Muscle layer of colon (tissue), 2 donors: ENCODE results near the gene LANCL2.
"Not testable (repeated sequence)": the region's sequence is repeated elsewhere in the genome, so short reads cannot be mapped to it uniquely, and the experiment has no call there.

Experiments used
- H3K27ac ChIP-seq: one replicate; pipeline ENCODE4 v1.7.0; 2013; ENCODE audit warnings: low read depth, mild to moderate bottlenecking, low read length, moderate library complexity
- H3K27me3 ChIP-seq, 2 donors: one replicate each; pipeline ENCODE4 v1.7.0; 2013; ENCODE audit warnings: low read length in 2 of 2, mild to moderate bottlenecking in 2 of 2; ENCODE audit not compliant: insufficient read depth in 2 of 2, control insufficient read depth in 1 of 2
- H3K36me3 ChIP-seq: one replicate; pipeline ENCODE4 v1.7.0; 2013; ENCODE audit warnings: mild to moderate bottlenecking, low read length; ENCODE audit not compliant: insufficient read depth
- H3K4me1 ChIP-seq: one replicate; pipeline ENCODE4 v1.7.0; 2013; ENCODE audit warnings: mild to moderate bottlenecking, low read length; ENCODE audit not compliant: insufficient read depth
- H3K4me3 ChIP-seq, 2 donors: one replicate each; pipeline ENCODE4 v1.7.0; 2013; ENCODE audit warnings: low read length in 2 of 2, low read depth in 1 of 2, mild to moderate bottlenecking in 1 of 2, moderate library complexity in 1 of 2
- H3K9ac ChIP-seq: one replicate; pipeline ENCODE4 v1.7.0; 2013; ENCODE audit warnings: low read length
- H3K9me3 ChIP-seq: one replicate; pipeline ENCODE4 v1.7.0; 2013; ENCODE audit warnings: mild to moderate bottlenecking, low read length
- donor health status: abdominal sarcoma.
- donor health status: Adenocarcinoma of cecum.

Gene LANCL2

DNA sequence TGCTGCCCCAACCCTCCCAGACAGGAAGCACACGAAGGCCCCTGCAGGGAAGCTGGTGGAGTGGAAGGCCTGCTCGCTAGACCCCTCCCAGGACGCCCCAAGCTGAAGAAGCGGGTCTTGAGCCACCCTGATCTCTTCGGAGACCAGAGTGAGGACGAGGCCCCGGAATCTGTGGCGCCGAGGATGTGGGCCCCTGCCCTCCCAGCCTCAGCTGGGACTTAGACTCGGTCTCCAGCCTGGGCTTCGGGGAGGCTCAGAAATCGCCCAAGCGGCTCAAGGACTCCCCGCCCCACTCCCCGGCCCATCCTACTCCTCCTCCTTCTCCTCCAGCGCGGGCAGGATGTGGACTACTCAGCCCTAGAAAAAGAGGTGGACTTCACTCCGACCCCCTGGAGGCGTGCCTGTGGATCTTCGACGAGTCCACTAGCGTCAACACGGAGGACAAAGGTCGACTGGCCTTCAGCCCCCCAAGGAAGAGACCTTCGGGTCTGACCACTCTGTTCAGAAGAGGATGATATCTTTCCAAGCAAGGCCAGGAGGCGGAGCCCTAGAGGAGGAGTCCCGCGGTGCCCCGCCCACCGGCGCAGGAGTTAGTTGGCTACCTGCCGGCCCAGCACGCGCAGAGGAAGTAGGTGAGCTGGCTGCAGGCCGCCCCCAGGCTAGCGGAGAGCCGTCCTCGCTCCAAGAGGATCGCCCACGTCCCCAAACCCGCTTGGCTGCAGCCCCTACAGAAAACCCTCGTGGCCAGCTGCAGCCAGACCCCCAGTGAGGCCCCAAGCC is 21.9 kb upstream of the LANCL2 start:
- H3K9ac ChIP-seq: no peak overlapping the region
- H3K27ac ChIP-seq: no peak overlapping the region
- H3K4me3 ChIP-seq: no peak overlapping the region
- H3K9me3 ChIP-seq: no peaks in the 10 kb centered on the region
- H3K36me3 ChIP-seq: no peaks in the 10 kb centered on the region
- H3K27me3 ChIP-seq: peaks cover 0 to 5% of the 10 kb centered on the region in 2 donors
- no peaks in the 10 kb centered on the region for H3K4me1 ChIP-seq

DNA sequence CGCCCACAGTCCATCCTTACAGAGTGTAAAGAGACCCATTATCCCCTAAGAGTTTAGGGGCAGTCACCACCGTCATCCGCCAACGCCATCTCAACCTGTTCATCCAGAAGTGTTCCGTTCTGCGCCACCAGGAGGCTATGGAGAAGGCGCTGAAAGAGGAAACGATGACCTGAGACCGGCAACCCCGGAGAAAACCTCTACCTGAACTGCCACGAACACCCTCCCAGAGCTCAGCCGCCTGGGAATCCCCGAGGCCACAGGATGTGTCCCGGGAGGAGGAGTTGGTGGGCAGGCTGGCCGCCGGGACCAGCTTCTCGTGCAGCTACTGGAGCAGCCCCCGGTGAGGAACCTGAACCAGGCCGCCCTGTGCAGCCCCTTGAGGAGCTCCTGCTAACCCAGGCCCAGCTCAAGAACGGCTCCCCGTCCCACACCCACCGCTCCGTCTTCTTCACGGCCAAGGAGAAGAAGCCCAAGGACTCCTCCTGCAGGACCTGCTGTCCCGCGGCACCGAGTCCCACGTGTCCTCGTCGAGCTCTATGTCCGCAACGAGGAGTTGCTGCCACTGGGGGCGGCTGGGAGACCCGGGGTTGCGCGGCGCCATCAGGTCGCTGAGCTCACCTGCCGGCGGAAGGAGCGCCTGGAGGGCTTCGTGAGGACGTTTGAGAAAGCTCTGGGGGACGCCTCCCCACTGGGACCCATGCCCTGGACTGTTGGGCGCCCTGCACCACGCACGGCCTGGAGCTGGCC is 21.1 kb upstream of the LANCL2 start:
- Histone ChIP-seq H3K36me3 (no peaks in the 10 kb centered on the region), H3K4me3 (no peak overlapping the region), H3K27me3 (peaks cover 0 to 5% of the 10 kb centered on the region in 2 donors), H3K9ac (no peak overlapping the region), H3K27ac (no peak overlapping the region), H3K9me3 (no peaks in the 10 kb centered on the region), H3K4me1 (no peaks in the 10 kb centered on the region)

DNA sequence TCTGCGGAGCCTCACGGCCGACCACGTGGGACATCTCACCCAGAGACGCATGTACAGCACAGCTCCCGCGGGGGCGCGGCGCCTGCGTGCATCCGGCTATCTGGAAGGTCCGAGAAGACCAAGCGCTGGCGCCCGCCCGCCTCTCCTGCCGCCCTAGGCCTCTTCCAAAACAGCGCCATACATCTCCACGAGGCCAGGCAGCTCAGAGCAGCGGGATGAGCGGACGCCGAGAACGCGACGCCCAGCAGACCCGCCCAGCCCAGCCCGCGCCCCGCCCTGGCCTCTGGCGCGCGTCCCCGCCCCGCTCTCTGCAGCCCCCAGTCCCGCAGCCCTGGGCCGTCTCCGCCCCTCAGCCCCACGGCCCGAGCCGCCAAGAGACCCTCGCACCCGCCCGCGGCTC is 20.3 kb upstream of the LANCL2 start:
- no peaks in the 10 kb centered on the region for H3K9me3 ChIP-seq
- H3K4me1 ChIP-seq: no peaks in the 10 kb centered on the region
- no peak overlapping the region for H3K4me3 ChIP-seq
- no peak overlapping the region for H3K27ac ChIP-seq
- no peak overlapping the region for H3K9ac ChIP-seq
- no peaks in the 10 kb centered on the region for H3K36me3 ChIP-seq
- peaks cover 0 to 5% of the 10 kb centered on the region in 2 donors for H3K27me3 ChIP-seq

DNA sequence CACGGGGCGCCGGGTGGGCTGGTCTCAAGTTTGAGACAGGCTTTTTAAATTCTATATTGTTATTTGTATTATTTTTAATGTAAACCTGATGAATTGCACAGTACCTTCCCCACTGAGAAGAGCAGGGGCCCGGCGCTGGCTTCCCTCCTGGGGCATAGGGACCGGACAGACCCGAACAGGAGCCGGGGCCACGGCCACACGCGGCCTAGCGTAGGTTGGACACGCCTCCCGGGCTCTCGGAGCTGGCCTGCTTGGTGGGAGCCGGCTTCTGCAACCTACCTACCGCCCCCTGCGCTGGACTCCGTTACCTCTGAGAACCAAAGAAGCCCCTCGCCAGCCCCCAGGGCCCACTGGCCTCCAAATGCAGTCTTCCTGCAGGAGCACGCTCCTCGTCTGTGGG is 19.8 kb upstream of the LANCL2 start:
- no peak overlapping the region for H3K9ac ChIP-seq
- no peaks in the 10 kb centered on the region for H3K36me3 ChIP-seq
- H3K4me1 ChIP-seq: no peaks in the 10 kb centered on the region
- no peaks in the 10 kb centered on the region for H3K9me3 ChIP-seq
- no peak overlapping the region for H3K27ac ChIP-seq
- H3K27me3 ChIP-seq: peaks cover 0 to 5% of the 10 kb centered on the region in 2 donors
- H3K4me3 ChIP-seq: no peak overlapping the region

DNA sequence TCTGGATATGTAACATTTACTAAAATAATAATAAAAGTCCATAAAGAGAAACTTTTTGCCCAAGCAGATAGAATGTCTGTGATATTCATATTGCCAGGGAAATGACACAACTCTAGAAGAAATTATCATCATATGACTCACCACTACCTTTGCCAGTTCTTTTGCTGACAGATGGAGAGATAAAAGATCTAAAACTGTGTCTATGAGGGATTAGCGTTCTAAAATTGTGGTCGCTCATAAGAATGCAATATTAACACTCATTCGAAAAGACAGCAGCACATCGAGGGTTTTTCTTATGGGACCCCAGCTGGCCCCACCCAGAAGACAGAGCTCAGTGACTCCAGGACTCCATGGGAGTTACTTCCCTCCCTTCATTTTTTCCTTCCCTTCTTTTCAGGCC is 16.6 kb upstream of the LANCL2 start:
- H3K9ac ChIP-seq: no peak overlapping the region
- peaks cover 0 to 5% of the 10 kb centered on the region in 2 donors for H3K27me3 ChIP-seq
- no peaks in the 10 kb centered on the region for H3K36me3 ChIP-seq
- no peak overlapping the region for H3K27ac ChIP-seq
- no peaks in the 10 kb centered on the region for H3K9me3 ChIP-seq
- H3K4me1 ChIP-seq: no peaks in the 10 kb centered on the region
- no peak overlapping the region for H3K4me3 ChIP-seq

DNA sequence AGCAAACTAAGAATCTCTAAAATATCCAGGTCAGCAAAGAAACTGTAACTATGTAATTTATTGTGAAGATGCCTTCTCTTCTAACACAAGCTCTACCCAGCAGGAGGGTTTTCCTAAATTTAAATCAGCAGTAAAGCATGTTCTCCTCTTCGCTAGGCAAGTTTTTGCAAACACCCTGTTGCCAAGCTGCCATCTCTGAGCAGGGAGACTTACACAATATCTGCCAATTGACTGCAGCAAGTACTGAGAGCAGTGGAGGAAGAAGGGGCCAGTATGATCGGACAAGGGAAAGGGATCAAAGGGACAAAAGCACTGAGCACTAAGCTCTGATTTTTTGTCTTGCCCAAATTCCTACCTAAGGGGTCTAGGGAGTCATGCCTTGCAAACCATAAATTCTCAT is 16.0 kb upstream of the LANCL2 start:
- Histone ChIP-seq H3K4me1 (no peaks in the 10 kb centered on the region), H3K9ac (no peak overlapping the region), H3K27me3 (peaks cover 0 to 5% of the 10 kb centered on the region in 2 donors), H3K4me3 (no peak overlapping the region), H3K27ac (no peak overlapping the region), H3K9me3 (no peaks in the 10 kb centered on the region), H3K36me3 (no peaks in the 10 kb centered on the region)

DNA sequence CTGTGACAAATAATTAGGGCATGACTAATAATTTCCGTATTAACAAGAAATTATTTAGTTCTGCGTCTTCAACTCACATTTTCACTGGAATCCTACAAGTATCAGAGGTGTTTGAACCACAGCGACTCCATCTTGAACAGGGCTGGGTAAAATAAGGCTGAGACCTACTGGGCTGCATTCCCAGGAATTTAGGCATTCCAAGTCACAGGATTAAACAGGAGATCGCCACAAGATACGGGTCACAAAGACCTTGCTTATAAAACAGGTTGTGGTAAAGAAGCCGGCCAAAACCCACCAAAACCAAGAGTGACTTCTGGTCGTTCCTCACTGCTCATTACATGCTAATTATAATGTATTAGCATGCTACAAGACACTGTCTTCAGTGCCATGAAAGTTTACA is 14.9 kb upstream of the LANCL2 start:
- Histone ChIP-seq H3K9ac (no peak overlapping the region), H3K4me3 (no peak overlapping the region), H3K27ac (no peak overlapping the region), H3K4me1 (no peaks in the 10 kb centered on the region), H3K9me3 (no peaks in the 10 kb centered on the region), H3K36me3 (no peaks in the 10 kb centered on the region), H3K27me3 (no peaks in the 10 kb centered on the region)

DNA sequence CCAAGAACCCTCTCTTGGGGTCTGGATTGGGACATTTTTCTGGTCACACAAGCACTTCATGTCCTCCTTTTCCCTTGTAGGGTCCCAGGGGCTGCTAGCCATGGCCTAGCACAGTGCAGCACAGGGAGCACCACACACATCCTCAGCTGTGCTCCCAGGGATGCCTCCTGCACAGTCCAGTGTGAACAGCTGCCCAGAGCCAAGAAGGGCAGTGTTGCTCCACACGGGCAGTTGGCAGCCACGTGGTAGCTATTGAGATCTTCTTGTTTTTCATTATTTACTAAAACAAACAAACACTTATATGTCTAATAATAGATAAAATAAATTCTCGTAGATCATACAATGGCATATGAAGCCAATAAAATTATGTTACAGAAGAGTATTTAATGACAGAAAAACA is 13.9 kb upstream of the LANCL2 start:
- no peak overlapping the region for H3K27ac ChIP-seq
- no peaks in the 10 kb centered on the region for H3K36me3 ChIP-seq
- no peaks in the 10 kb centered on the region for H3K9me3 ChIP-seq
- no peak overlapping the region for H3K9ac ChIP-seq
- H3K27me3 ChIP-seq: no peaks in the 10 kb centered on the region
- no peak overlapping the region for H3K4me3 ChIP-seq
- no peaks in the 10 kb centered on the region for H3K4me1 ChIP-seq

DNA sequence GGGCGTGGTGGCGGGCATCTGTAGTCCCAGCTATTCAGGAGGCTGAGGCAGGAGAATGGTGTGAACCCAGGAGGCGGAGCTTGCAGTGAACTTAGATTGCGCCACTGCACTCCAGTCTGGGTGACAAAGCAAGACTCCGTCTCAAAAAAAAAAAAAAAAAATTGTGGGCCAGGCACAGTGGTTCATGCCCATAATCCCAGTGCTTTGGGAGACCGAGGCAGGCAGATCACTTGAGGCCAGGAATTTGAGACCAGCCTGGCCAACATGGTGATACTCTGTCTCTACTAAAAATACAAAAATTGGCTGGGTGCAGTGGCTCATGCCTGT is 12.2 kb upstream of the LANCL2 start:
- H3K4me3 ChIP-seq, H3K27ac ChIP-seq, H3K36me3 ChIP-seq, H3K4me1 ChIP-seq, H3K9me3 ChIP-seq, H3K27me3 ChIP-seq, H3K9ac ChIP-seq: not testable (repeated sequence)

DNA sequence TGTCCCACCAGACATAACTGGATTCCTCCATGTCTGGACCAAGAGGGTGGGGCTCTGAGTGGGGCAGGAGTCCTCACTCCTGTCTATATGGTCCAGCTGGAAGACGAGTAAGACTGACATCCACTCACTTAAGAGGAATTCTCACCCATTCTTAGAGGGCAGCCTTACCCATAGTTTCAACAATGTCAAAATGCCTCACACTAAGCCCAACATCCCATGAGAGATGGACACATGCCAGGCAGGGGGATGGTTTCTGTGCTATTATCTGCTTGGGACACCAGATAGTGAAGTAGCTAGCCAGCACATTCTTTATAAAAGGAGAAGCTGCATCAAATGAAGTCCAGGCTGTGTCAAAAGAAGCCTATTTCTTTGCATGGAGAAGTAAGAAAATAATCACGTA is 4.7 kb upstream of the LANCL2 start:
- Histone ChIP-seq H3K9ac (no peak overlapping the region), H3K27me3 (no peaks in the 10 kb centered on the region), H3K36me3 (no peaks in the 10 kb centered on the region), H3K9me3 (no peaks in the 10 kb centered on the region), H3K27ac (no peak overlapping the region), H3K4me3 (no peak overlapping the region), H3K4me1 (peaks cover 10% of the 10 kb centered on the region)

DNA sequence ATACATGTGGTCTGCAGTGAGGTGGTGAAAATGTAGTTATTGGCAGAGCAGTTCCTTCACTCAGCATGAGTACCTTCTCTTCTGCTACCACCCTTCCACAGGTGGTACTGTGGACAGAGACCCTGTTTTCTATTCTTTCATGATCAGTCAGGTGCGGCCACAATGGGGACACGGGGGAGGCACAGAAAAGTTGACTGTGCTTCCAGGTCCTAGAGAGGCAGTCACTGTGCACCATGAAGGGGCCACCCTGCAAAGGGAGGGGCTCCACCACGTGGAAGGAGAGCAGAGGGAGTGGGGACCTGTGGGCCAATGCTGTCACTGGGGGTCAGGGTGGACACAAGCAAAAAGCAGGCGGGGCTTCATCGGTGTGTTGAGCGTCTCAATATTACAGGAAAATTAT is 3.6 kb upstream of the LANCL2 start:
- H3K4me1 ChIP-seq: peaks cover 10% of the 10 kb centered on the region
- H3K4me3 ChIP-seq: no peak overlapping the region
- no peaks in the 10 kb centered on the region for H3K27me3 ChIP-seq
- no peaks in the 10 kb centered on the region for H3K36me3 ChIP-seq
- H3K9ac ChIP-seq: no peak overlapping the region
- H3K27ac ChIP-seq: no peak overlapping the region
- H3K9me3 ChIP-seq: no peaks in the 10 kb centered on the region

DNA sequence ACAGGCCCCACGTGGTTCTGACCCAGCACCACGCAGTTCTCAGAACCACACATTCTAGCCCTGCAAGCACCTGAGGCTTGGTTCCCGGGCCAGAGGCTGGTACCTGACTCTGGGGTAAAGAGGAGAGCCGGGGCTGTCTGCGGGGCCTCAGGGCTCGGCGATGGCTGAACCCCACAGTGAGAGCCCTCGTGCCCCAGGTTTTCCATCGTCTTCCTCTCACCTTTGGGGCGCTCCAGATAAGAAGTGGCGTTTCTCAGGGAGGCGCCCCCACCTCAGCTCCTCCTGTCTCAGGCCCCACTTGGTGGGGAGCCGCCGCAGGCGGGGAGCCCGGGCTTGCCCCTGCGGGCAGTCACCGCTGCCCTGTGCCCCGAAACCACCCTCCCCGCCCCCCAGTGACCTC is 2.2 kb upstream of the LANCL2 start:
- Histone ChIP-seq H3K4me3 (no peak overlapping the region), H3K36me3 (no peaks in the 10 kb centered on the region), H3K4me1 (peaks cover 19% of the 10 kb centered on the region), H3K9ac (no peak overlapping the region), H3K9me3 (no peaks in the 10 kb centered on the region), H3K27me3 (no peaks in the 10 kb centered on the region), H3K27ac (no peak overlapping the region)
